ENCODE results near the gene SCYGR3.

The SCYGR3 gene

GRCh38 chr2:227614740-227615139 lies at the start of gene SCYGR3:
Gene SCYGR3, minus strand, starts transcription at chr2:227614840. Its CDS starts 0 bp downstream, at chr2:227614840.
- TF ChIP-seq CTCF (conservative IDR thresholded peaks at IDR 0.05; ENCODE audit: low read depth, low read length), result no peak
- no peak within 1 kb of the TSS for H3K4me3 ChIP-seq (ENCODE audit: low read depth, low read length)
- DNase-seq (ENCODE audit: low read depth), result no peak

- no peak overlapping the region for H3K4me3 ChIP-seq (ENCODE audit: low read depth, low read length)
- peak; percentile 7 for DNase-seq (ENCODE audit: low read depth)
- TF ChIP-seq CTCF (conservative IDR thresholded peaks at IDR 0.05; ENCODE audit: low read depth, low read length), result no peak
These were observed 47.2 kb upstream of the SCYGR3 start for GRCh38 chr2:227661827-227662226.

GRCh38 chr2:227661025-227661649 lies 46.5 kb upstream of the SCYGR3 start:
- no peak overlapping the region for H3K4me3 ChIP-seq (ENCODE audit: low read depth, low read length)
- no peak for TF ChIP-seq CTCF (conservative IDR thresholded peaks at IDR 0.05; ENCODE audit: low read depth, low read length)
- no peak for DNase-seq (ENCODE audit: low read depth)

- peak; percentile 83 for DNase-seq (ENCODE audit: low read depth)
- H3K4me3 ChIP-seq (ENCODE audit: low read depth, low read length), result no peak overlapping the region
- TF ChIP-seq CTCF (conservative IDR thresholded peaks at IDR 0.05; ENCODE audit: low read depth, low read length), result no peak
These were observed 42.7 kb upstream of the SCYGR3 start for GRCh38 chr2:227657199-227657845.

- no peak for TF ChIP-seq CTCF (conservative IDR thresholded peaks at IDR 0.05; ENCODE audit: low read depth, low read length)
- peak; percentile 88 for DNase-seq (ENCODE audit: low read depth)
- no peak overlapping the region for H3K4me3 ChIP-seq (ENCODE audit: low read depth, low read length)
These were observed 40.8 kb upstream of the SCYGR3 start for GRCh38 chr2:227655454-227655853.

GRCh38 chr2:227654426-227654825 lies 39.8 kb upstream of the SCYGR3 start:
- TF ChIP-seq CTCF (conservative IDR thresholded peaks at IDR 0.05; ENCODE audit: low read depth, low read length), result no peak

GRCh38 chr2:227653419-227653818 lies 38.8 kb upstream of the SCYGR3 start:
- no peak for TF ChIP-seq CTCF (conservative IDR thresholded peaks at IDR 0.05; ENCODE audit: low read depth, low read length)
- peak; percentile 33 for DNase-seq (ENCODE audit: low read depth)
- no peak overlapping the region for H3K4me3 ChIP-seq (ENCODE audit: low read depth, low read length)

More at GRCh38 chr2:227654426-227654825, 39.8 kb upstream of the SCYGR3 start:
- no peak overlapping the region for H3K4me3 ChIP-seq (ENCODE audit: low read depth, low read length)
- DNase-seq (ENCODE audit: low read depth), result no peak

All from choroid plexus epithelial cell (primary cell).